SU-DHL-6 (cell line): ENCODE results near the gene PPP1R13B.
A peak's percentile ranks its signal among the peaks of the same experiment; 100 is the strongest.

Source experiments
- H2AFZ ChIP-seq: fragments of 200-600 bp; sonication (generic); 2 replicates; pipeline ENCODE4 v1.6.1; 2014; ENCODE audit warnings: low read depth, mild to moderate bottlenecking, moderate library complexity, mixed read lengths, antibody characterized with exemption, low read length; ENCODE audit not compliant: severe bottlenecking
- H3F3A ChIP-seq: fragments of 200-600 bp; shearing (Covaris generic); 2 replicates; pipeline ENCODE4 v1.6.0; 2016; ENCODE audit warnings: antibody characterized with exemption, mild to moderate bottlenecking; ENCODE audit not compliant: insufficient read depth
- H3K27ac ChIP-seq: fragments of 200-600 bp; sonication (generic); 2 replicates; pipeline ENCODE4 v1.5.1; 2016; ENCODE audit warnings: low read depth, mild to moderate bottlenecking, low read length, moderate library complexity, mixed read lengths
- H3K27me3 ChIP-seq: fragments of 200-600 bp; sonication (generic), shearing (Covaris generic); 2 replicates; pipeline ENCODE4 v1.6.0; 2014; ENCODE audit warnings: mild to moderate bottlenecking, low read length
- H3K36me3 ChIP-seq: fragments of 200-600 bp; sonication (generic); 2 replicates; pipeline ENCODE4 v1.6.1; 2014; ENCODE audit warnings: mild to moderate bottlenecking, low read length, mixed read lengths
- H3K4me2 ChIP-seq: fragments of 300-600, 200-600 bp; shearing (Covaris generic), sonication (generic); 2 replicates; pipeline ENCODE4 v1.6.0; 2014; ENCODE audit warnings: low read length, low read depth, mild to moderate bottlenecking; ENCODE audit not compliant: poor library complexity, severe bottlenecking
- H3K4me3 ChIP-seq: fragments of 200-600 bp; sonication (generic); 2 replicates; pipeline ENCODE4 v1.5.1; 2014; ENCODE audit warnings: antibody characterized with exemption, low read length, mild to moderate bottlenecking, mixed read lengths; ENCODE audit not compliant: insufficient read depth, poor library complexity, severe bottlenecking
- H3K79me2 ChIP-seq: fragments of 200-600 bp; sonication (generic); 2 replicates; pipeline ENCODE4 v1.6.1; 2014; ENCODE audit warnings: mild to moderate bottlenecking, low read length, moderate library complexity; ENCODE audit not compliant: insufficient read depth
- H3K9ac ChIP-seq: fragments of 200-600 bp; sonication (generic); 2 replicates; pipeline ENCODE4 v1.7.0; 2014; ENCODE audit warnings: mild to moderate bottlenecking, low read length
- H3K9me2 ChIP-seq: fragments of 200-600 bp; sonication (generic); replicated peaks from 2 replicates; pipeline ENCODE4 v1.6.1; 2014; ENCODE audit warnings: low read length; ENCODE audit not compliant: insufficient read depth
- H3K9me3 ChIP-seq: fragments of 200-600 bp; sonication (generic); 2 replicates; pipeline ENCODE4 v1.6.1; 2014; ENCODE audit warnings: low read length, mixed read lengths; ENCODE audit not compliant: insufficient read depth
- H4K20me1 ChIP-seq: fragments of 200-600 bp; sonication (generic); 2 replicates; pipeline ENCODE4 v1.6.1; 2014; ENCODE audit warnings: low read depth, mild to moderate bottlenecking, antibody characterized with exemption, low read length, moderate library complexity, mixed read lengths
- EZH2phosphoT487 ChIP-seq: fragments of 200-600 bp; sonication (generic), shearing (Covaris generic); conservative IDR thresholded peaks from 2 replicates; pipeline ENCODE4 v1.6.1; 2018; ENCODE audit warnings: mild to moderate bottlenecking, antibody characterized with exemption, low read length, moderate library complexity, mixed read lengths
- TF ChIP-seq, protein P1 (sequence below): fragments of 200-600 bp; sonication (generic); IDR thresholded peaks from one replicate; pipeline ENCODE4 v1.5.1; 2017; ENCODE audit warnings: antibody characterized with exemption, mild to moderate bottlenecking, low read length, moderate library complexity; ENCODE audit not compliant: insufficient read depth, poor library complexity, severe bottlenecking

PPP1R13B gene

GRCh38 chr14:103713304-103714062, 133.9 kb downstream of the PPP1R13B start:
- Histone ChIP-seq H3K4me2 (peak overlapping the region; percentile 99), H3K79me2 (peaks cover 50% of the 10 kb centered on the region), H4K20me1 (no peaks in the 10 kb centered on the region), H3K4me3 (peak overlapping the region; percentile 72), H3K9me3 (no peaks in the 10 kb centered on the region), H3F3A (0 out of 2 replicates have a peak, but pooled peaks cover 6% of the 10 kb centered on the region), H3K27me3 (no peaks in the 10 kb centered on the region), H3K36me3 (no peaks in the 10 kb centered on the region), H3K27ac (peak overlapping the region; percentile 69), H3K9ac (peak overlapping the region; percentile 97), H3K9me2 (no peaks in the 10 kb centered on the region), H2AFZ (no peak overlapping the region)
- TF ChIP-seq EZH2phosphoT487, result no peak
- TF ChIP-seq, protein P1, sequence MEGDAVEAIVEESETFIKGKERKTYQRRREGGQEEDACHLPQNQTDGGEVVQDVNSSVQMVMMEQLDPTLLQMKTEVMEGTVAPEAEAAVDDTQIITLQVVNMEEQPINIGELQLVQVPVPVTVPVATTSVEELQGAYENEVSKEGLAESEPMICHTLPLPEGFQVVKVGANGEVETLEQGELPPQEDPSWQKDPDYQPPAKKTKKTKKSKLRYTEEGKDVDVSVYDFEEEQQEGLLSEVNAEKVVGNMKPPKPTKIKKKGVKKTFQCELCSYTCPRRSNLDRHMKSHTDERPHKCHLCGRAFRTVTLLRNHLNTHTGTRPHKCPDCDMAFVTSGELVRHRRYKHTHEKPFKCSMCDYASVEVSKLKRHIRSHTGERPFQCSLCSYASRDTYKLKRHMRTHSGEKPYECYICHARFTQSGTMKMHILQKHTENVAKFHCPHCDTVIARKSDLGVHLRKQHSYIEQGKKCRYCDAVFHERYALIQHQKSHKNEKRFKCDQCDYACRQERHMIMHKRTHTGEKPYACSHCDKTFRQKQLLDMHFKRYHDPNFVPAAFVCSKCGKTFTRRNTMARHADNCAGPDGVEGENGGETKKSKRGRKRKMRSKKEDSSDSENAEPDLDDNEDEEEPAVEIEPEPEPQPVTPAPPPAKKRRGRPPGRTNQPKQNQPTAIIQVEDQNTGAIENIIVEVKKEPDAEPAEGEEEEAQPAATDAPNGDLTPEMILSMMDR, result no peak

GRCh38 chr14:103712633-103713247, 134.6 kb downstream of the PPP1R13B start:
- H3K4me2 ChIP-seq, result peak overlapping the region; percentile 99
- H3K9me2 ChIP-seq, result no peaks in the 10 kb centered on the region
- no peak overlapping the region for H3K4me3 ChIP-seq
- H3K9me3 ChIP-seq, result no peaks in the 10 kb centered on the region
- 0 out of 2 replicates have a peak, but pooled peaks cover 6% of the 10 kb centered on the region for H3F3A ChIP-seq
- no peaks in the 10 kb centered on the region for H3K36me3 ChIP-seq
- no peaks in the 10 kb centered on the region for H4K20me1 ChIP-seq
- no peak overlapping the region for H2AFZ ChIP-seq
- H3K79me2 ChIP-seq, result peaks cover 43% of the 10 kb centered on the region
- no peak overlapping the region; the same call in 1 of the 2 replicates for H3K27ac ChIP-seq
- H3K9ac ChIP-seq, result peak overlapping the region; percentile 97; the same call in 1 of the 2 replicates
- H3K27me3 ChIP-seq, result no peaks in the 10 kb centered on the region
- TF ChIP-seq, protein P1, result no peak
- TF ChIP-seq EZH2phosphoT487, result no peak

DNA sequence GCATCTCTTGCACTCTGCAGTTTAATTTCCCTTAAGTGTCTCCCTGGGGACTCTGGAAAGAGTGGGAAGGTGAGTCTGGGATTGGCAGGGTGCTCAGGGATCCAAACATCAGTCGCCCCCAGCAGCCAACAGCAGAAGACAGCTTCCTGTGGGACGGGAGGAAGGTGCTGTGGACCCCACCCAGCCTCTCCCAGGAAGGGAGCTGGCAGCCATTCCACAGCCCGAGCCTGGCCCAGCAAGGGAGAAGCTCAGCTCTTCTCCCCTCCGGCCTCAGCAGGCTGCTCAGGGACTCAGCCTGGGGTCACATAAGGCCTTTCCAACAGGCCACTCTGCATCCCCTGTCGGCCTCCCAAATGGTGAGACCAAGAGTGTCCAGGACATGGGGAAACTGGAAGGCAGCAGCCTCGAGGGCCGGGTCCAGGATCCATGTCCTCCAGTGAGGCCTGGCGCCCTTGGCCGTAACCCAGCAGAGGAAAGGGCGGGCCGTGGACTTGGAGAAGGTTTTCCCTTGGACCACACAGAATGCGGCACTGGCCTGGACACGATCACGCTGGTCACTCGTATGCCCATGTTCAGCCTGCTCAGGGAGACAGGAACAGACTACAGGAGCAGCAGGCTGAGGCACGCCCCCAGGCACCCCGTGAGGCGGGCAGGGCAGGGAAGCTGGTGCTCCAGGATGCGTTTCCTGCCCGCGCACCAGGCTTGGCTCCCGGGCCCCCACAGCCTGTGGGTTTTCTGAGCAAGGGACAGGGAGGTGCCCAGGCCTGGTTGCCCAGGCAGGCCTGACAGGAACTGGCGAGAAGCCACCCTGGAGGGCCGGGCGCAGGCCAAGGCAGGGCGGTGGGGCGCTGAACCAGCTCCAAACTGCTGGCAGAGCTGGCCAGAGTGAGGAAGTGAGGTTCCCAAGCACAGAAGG, 135.6 kb downstream of the PPP1R13B start:
- no peak overlapping the region for H3K4me3 ChIP-seq
- 0 out of 2 replicates have a peak, but pooled peaks cover 6% of the 10 kb centered on the region for H3F3A ChIP-seq
- TF ChIP-seq EZH2phosphoT487, result no peak
- TF ChIP-seq, protein P1, result no peak
- no peak overlapping the region for H3K4me2 ChIP-seq
- H3K27ac ChIP-seq, result peak overlapping the region; percentile 4; the same call in 1 of the 2 replicates
- no peaks in the 10 kb centered on the region for H3K27me3 ChIP-seq
- no peaks in the 10 kb centered on the region for H3K9me2 ChIP-seq
- no peaks in the 10 kb centered on the region for H3K9me3 ChIP-seq
- H3K36me3 ChIP-seq, result no peaks in the 10 kb centered on the region
- H3K79me2 ChIP-seq, result peaks cover 33% of the 10 kb centered on the region
- H3K9ac ChIP-seq, result no peak overlapping the region
- H2AFZ ChIP-seq, result no peak overlapping the region
- H4K20me1 ChIP-seq, result no peaks in the 10 kb centered on the region
